G401 (cell line): ENCODE measurements around the gene DNAI1. TPM values are rescaled to one million over a fixed set of nuclear protein-coding genes. Genes with fewer than 3 reads are reported as not detected.
A peak's percentile ranks its signal among the peaks of the same experiment; 100 is the strongest.
"Not testable (repeated sequence)": the region's sequence is repeated elsewhere in the genome, so short reads cannot be mapped to it uniquely, and the experiment has no call there.

Experiments
- DNase-seq: peaks from one replicate; pipeline ENCODE4 v3.0.0-alpha.2; 2015; ENCODE audit warnings: low spot score
- in situ Hi-C: cut with HindIII; loops from 2 replicates; pipeline ENCODE4 v1.10.0; 2016; ENCODE audit warnings: low sequenced_read_pairs, mixed read lengths
- total RNA-seq: library from RNA; depleted of rRNA; stranded (reverse); fragments of >200 nt; shearing (Covaris generic); gene quantifications from 2 replicates; pipeline ENCODE4 v1.2.3, GENCODE V29; 2014

Gene DNAI1
- total RNA-seq, 1 experiment from 2014 or later: not detected

- in situ Hi-C loops: no loop called here
Measured at GRCh38 chr9:34446468-34446891, 12.1 kb upstream of the DNAI1 start.

GRCh38 chr9:34446951-34447350, 11.7 kb upstream of the DNAI1 start:
- in situ Hi-C loops: no loop called here
- DNase-seq: no peak

More at GRCh38 chr9:34446468-34446891, 12.1 kb upstream of the DNAI1 start:
- DNase-seq: no peak

DNA sequence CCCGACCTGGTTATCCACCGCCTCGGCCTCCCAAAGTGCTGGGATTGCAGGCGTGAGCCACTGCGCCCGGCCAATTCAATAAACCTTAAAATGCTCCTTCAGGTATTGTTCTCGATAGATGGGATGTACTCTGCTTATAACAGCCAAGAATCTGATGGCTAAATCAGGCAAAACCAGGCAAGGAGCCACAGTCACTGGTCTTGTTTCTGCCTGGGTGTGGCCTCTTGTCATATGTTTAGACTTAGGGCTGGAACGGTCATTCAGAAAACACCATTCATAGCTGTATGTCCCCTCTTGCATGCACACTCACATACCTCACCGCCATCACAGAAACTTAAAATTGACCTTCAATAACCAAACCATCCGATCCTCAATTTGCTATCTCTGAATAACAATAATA, 8.0 kb upstream of the DNAI1 start:
- DNase-seq: no peak
- in situ Hi-C loops: no loop called here

DNA sequence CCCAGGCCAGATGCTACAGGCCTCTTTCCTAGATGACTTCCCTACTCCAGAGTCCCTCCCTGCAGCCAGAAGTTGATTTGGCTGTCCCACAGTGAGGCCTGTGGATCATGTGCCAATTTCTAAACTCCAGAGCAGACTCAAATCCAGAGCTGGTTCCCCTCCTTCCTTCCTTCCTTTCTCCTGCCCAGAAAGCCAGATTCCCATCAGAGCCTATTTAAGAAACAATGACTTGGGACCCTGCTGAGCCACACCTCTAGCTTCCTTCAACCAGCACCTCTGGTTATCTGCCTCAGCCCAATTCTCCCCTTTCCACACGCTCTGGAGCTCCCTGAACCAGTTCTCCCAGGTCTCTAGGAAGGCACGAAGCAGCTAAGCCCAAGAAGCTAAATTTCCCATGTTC, 7.5 kb upstream of the DNAI1 start:
- DNase-seq: no peak
- in situ Hi-C loops: no loop called here

DNA sequence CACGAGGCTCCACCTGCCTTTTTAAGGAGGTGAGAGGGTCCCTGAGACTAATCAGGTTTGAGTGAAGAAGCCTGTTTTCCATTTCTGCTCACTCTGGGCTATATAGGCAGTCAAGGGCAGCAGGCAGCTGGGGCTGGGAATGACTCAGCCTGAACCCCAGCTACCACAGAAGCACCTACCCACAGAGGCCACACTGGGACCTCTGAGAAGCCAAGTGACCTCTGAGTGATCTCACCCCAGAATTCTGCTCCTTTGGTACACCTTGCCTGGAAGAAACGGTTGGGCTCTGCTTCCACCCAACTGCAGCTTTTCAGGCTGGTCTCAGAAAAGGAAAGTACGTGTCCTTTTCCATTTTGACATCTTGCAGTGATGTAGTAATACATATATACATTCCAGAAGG, 7.1 kb upstream of the DNAI1 start:
- DNase-seq: no peak
- in situ Hi-C loops: no loop called here

- peak; percentile 34 for DNase-seq
- in situ Hi-C loops: no loop called here
Measured at GRCh38 chr9:34452568-34452967, 6.0 kb upstream of the DNAI1 start.

GRCh38 chr9:34454571-34455065, 4.0 kb upstream of the DNAI1 start:
- in situ Hi-C loops: no loop called here
- DNase-seq: no peak

GRCh38 chr9:34456151-34456550, 2.5 kb upstream of the DNAI1 start:
- DNase-seq: no peak
- in situ Hi-C loops: no loop called here

- in situ Hi-C loops: no loop called here
- DNase-seq: no peak
Measured at GRCh38 chr9:34456746-34457145, 1.9 kb upstream of the DNAI1 start.

DNA sequence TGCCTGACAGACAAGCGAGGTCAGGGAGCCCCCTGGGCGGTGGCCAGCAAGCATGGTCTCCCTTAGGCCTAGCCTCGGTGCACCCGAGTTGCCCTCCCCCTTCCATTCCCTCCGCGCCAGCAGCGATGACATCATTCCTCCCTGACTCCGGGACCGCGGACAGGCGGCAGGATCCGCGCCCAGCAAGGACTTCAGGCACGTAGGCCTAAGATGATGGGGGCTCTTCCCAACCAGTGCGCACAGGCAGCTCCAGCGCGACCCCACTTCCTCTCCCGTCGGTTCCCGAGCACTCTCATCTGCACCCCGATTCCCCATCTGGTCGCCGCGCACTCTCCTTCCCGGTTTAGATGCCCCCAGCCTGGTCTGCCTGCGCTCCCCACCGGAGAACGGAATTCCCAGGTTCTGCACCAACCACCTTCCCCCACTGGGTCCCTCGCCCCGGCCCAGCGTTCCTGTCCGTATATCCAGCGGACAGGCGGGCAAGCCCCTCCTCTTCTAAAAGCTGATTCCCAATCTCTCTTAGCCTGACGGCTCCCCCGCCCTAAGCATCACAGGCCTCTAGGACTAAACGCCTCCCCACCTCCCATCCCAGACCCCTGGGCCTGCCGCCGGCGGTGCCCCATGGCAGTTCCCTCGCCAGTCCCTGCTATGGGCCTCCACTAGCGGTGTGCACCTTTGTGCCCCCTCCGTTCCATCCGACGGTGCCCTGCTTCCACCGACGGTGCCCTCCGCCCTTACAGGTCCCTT, 1.2 kb upstream of the DNAI1 start:
- in situ Hi-C loops: no loop called here
- DNase-seq: peak; percentile 83

DNA sequence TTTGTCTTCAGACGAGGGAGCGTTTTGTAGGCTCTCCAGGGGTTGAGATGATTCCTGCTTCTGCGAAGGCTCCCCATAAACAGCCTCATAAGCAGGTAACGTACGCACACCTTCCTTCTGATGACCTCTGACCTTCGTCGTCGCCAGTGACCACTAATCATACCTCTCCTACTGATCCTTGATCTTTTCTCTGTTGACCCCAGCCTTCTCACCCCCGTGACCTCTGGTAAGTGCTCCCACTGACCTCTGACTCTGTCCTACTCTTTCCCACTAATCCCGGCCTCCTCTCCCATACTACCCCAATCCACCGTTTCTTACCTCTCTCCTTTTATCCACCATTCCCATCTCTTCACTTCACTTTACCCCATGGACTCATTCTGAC, 345 bp downstream of the DNAI1 start:
- no peak for DNase-seq
- in situ Hi-C loops: no loop called here

GRCh38 chr9:34459356-34459755, 751 bp downstream of the DNAI1 start:
- no peak for DNase-seq
- in situ Hi-C loops: no loop called here

GRCh38 chr9:34459941-34460340, 1.3 kb downstream of the DNAI1 start:
- in situ Hi-C loops: no loop called here
- DNase-seq: no peak

- in situ Hi-C loops: no loop called here
- no peak for DNase-seq
Measured at GRCh38 chr9:34463098-34463900, 4.7 kb downstream of the DNAI1 start.

- no peak for DNase-seq
- in situ Hi-C loops: no loop called here
Measured at GRCh38 chr9:34463901-34464232, 5.3 kb downstream of the DNAI1 start.

DNA sequence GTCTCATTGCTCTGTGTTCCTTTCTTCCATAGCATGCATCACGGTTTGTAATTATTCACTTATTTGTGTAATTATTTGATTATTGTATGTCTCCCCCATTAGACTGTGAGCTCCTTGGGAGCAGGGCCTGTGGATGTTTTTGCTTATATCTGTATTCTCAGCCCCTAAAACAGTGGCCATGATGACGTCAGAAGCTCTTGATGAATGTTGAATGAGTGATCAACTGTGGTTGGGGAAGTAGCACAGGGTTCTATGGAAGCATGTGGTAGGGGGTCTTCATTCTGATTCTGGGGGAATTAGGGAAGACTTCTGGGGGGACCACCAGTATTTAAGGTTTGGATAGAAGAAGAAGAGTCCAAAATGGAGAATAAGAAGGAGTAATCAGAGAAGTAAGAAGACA, 6.0 kb downstream of the DNAI1 start:
- DNase-seq: no peak
- in situ Hi-C loops: no loop called here

DNA sequence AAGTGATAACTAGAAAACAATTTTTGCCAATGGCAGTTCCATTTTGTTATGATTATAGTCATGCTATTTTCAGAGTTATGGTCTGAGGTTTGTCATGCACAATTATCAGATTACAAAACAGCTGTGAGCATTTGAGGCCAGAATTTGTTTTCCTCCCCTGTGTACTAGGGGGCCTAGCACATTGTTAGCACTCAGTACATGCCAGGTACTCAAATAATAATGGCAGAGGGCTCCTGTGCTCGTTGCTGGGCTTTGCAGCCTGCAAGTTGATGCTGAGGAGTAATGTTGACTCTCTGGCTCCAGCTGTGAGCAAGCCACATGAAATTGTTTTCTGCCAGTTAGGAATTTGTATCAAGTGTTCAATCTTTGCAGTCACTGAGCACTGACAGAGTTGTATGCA, 6.9 kb downstream of the DNAI1 start:
- DNase-seq: no peak
- in situ Hi-C loops: no loop called here

DNA sequence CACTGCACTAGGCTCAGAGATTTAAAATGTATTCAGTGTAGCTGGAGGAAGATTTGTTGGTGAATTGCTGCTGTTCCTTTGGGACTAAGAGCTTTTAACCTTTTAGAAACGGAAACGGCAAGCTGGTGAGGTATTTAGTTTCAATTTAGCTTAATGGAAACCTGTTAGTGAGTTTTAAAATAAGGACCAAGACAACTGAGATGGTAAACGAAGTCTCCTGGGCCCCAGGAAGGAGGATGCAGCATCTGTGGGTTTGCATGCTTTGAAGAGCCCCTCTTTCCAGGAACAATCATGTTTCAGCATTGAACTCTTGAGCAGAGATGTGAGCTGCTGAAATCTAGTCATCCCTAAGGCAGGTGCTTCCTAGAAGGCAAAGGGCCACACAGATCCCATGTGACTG, 16.5 kb downstream of the DNAI1 start:
- no peak for DNase-seq
- in situ Hi-C loops: no loop called here

DNA sequence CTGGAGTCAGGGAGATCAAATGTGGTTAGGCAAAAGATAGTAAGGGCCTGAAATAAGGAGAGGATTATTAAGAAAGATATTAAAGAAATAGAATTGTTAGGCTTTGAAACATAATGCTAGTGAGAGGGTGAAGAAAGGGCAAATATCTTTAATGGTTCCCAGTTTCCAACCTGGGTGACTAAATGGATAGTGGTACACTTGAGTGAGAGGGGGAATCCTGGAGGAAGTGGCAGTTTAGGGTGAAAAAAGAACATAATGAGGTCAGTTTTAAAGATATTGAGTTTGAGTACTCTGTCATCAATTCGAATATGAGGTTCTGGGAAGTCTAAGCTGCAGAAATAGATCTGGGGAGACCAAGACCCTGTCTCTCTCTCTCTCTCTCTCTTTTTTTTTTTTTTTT, 18.9 kb downstream of the DNAI1 start:
- in situ Hi-C loops: no loop called here

GRCh38 chr9:34479431-34479866, 20.8 kb downstream of the DNAI1 start:
- DNase-seq: no peak
- in situ Hi-C loops: no loop called here

More for the DNA sequence above, 18.9 kb downstream of the DNAI1 start:
- DNase-seq: no peak

DNA sequence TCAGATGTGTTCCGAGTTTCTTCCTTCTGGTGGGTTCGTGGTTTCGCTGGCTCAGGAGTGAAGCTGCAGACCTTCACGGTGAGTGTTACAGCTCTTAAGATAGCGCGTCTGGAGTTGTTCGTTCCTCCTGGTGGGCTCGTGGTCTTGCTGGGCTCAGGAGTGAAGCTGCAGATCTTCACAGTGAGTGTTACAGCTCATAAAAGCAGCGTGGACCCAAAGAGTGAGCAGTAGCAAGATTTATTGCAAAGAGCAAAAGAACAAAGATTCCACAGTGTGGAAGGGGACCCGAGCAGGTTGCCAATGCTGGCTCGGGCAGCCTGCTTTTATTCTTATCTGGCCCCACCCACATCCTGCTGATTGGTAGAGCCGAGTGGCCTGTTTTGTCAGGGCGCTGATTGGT, 23.0 kb downstream of the DNAI1 start:
- in situ Hi-C loops, DNase-seq: not testable (repeated sequence)
